ENCODE results near the gene LYZL2. TPM values are rescaled to one million over a fixed set of nuclear protein-coding genes. Genes with fewer than 3 reads are reported as not detected.
"Not testable (repeated sequence)": the region's sequence is repeated elsewhere in the genome, so short reads cannot be mapped to it uniquely, and the experiment has no call there.

Gene LYZL2
- total and polyA plus RNA-seq, 8 donors, result not detected

GRCh38 chr10:30637881-30638467, 8.4 kb upstream of the LYZL2 start:
- Histone ChIP-seq H3K36me3 (no peaks in the 10 kb centered on the region), H3K27me3 (peaks cover 0 to 5% of the 10 kb centered on the region in 2 donors), H3K4me3 (no peak overlapping the region), H3K27ac (no peak overlapping the region), H3K9me3 (no peaks in the 10 kb centered on the region), H3K4me1 (no peaks in the 10 kb centered on the region)
- DNase-seq, result no peak
- intact Hi-C loops (cut with DNase I), result no loop called here
- peak; percentile 48 for ATAC-seq
- no peak for TF ChIP-seq CTCF (IDR thresholded peaks at IDR 0.05)

- H3K36me3 ChIP-seq, result no peaks in the 10 kb centered on the region
- no peak for DNase-seq
- peaks cover 0 to 6% of the 10 kb centered on the region in 2 donors for H3K4me1 ChIP-seq
- TF ChIP-seq CTCF (IDR thresholded peaks at IDR 0.05), result no peak
- peak overlapping the region in 1 of 2 donors; percentile 19 for H3K27ac ChIP-seq
- no peak for ATAC-seq
- intact Hi-C loops (cut with DNase I), result no loop called here
- H3K9me3 ChIP-seq, result no peaks in the 10 kb centered on the region
- H3K4me3 ChIP-seq, result no peak overlapping the region
- H3K27me3 ChIP-seq, result peaks cover 0 to 5% of the 10 kb centered on the region in 2 donors
These were observed 1.6 kb upstream of the LYZL2 start for GRCh38 chr10:30631188-30631587.

GRCh38 chr10:30630571-30630970, 1.0 kb upstream of the LYZL2 start:
- ATAC-seq (no peak), DNase-seq (no peak)
- Histone ChIP-seq H3K27me3 (peaks cover 0 to 5% of the 10 kb centered on the region in 2 donors), H3K36me3 (no peaks in the 10 kb centered on the region), H3K27ac (peak overlapping the region in 1 of 2 donors; percentile 19), H3K4me3 (no peak overlapping the region), H3K9me3 (no peaks in the 10 kb centered on the region), H3K4me1 (peaks cover 0 to 6% of the 10 kb centered on the region in 2 donors)
- TF ChIP-seq CTCF (IDR thresholded peaks at IDR 0.05), result no peak
- intact Hi-C loops (cut with DNase I), result no loop called here

- H3K36me3 ChIP-seq; H3K4me3 ChIP-seq; H3K4me1 ChIP-seq; H3K9me3 ChIP-seq; ATAC-seq; H3K27me3 ChIP-seq; DNase-seq; H3K27ac ChIP-seq; intact Hi-C loops (cut with DNase I): not testable (repeated sequence)
These were observed 977 bp downstream of the LYZL2 start for GRCh38 chr10:30628576-30628975.

- DNase-seq; H3K9me3 ChIP-seq; H3K4me3 ChIP-seq; intact Hi-C loops (cut with DNase I); H3K27me3 ChIP-seq; H3K36me3 ChIP-seq; ATAC-seq; H3K4me1 ChIP-seq; H3K27ac ChIP-seq: not testable (repeated sequence)
These were observed 2.7 kb downstream of the LYZL2 start for GRCh38 chr10:30626837-30627236.

- H3K27ac ChIP-seq; H3K4me3 ChIP-seq; intact Hi-C loops (cut with DNase I): not testable (repeated sequence)
These were observed 3.4 kb downstream of the LYZL2 start for GRCh38 chr10:30626196-30626595.

GRCh38 chr10:30625080-30625479, 4.5 kb downstream of the LYZL2 start:
- no peak for DNase-seq

More at GRCh38 chr10:30626196-30626595, 3.4 kb downstream of the LYZL2 start:
- ATAC-seq, H3K27me3 ChIP-seq, H3K4me1 ChIP-seq, H3K36me3 ChIP-seq, H3K9me3 ChIP-seq, DNase-seq: not testable (repeated sequence)

More at GRCh38 chr10:30625080-30625479, 4.5 kb downstream of the LYZL2 start:
- ATAC-seq, result no peak
- Histone ChIP-seq H3K4me3 (no peak overlapping the region), H3K27ac (no peak overlapping the region), H3K36me3 (no peaks in the 10 kb centered on the region), H3K9me3 (no peaks in the 10 kb centered on the region), H3K4me1 (no peaks in the 10 kb centered on the region), H3K27me3 (no peaks in the 10 kb centered on the region)
- intact Hi-C loops (cut with DNase I), result no loop called here
- TF ChIP-seq CTCF (IDR thresholded peaks at IDR 0.05), result no peak
